T-helper 1 cell (primary cell): ENCODE measurements around the gene INTS11.

Source experiments
- DNase-seq, 5 donors: peaks; one replicate each; pipeline ENCODE4 v3.0.0-alpha.2; 2012 to 2020

Gene INTS11

GRCh38 chr1:1312450-1313314 is 11.8 kb downstream of the INTS11 start:
- no peak for DNase-seq

GRCh38 chr1:1311107-1312104 is 13.1 kb downstream of the INTS11 start:
- no peak for DNase-seq

GRCh38 chr1:1310476-1311053 is 13.9 kb downstream of the INTS11 start:
- DNase-seq: no peak

GRCh38 chr1:1310109-1310385 is 14.4 kb downstream of the INTS11 start:
- no peak for DNase-seq

GRCh38 chr1:1309251-1310108 is 15.0 kb downstream of the INTS11 start:
- no peak for DNase-seq

GRCh38 chr1:1308756-1309250 is 15.7 kb downstream of the INTS11 start:
- DNase-seq: no peak

- peak; percentile 82 to 94 (median 85) for DNase-seq
Observed at GRCh38 chr1:1307923-1308755, 16.3 kb downstream of the INTS11 start, which contains the start of the genes ACAP3 and PUSL1. Gene ACAP3 (minus strand): TSS chr1:1307930. CDS start chr1:1307815, 115 bp downstream. Gene PUSL1 (plus strand): TSS chr1:1308597. CDS start chr1:1308644, 47 bp downstream.

GRCh38 chr1:1307261-1307922 is 17.1 kb downstream of the INTS11 start:
- no peak for DNase-seq

GRCh38 chr1:1306661-1307260 is 17.7 kb downstream of the INTS11 start:
- DNase-seq: no peak

- DNase-seq: peak in 1 of 5 donors; percentile 23
Observed at GRCh38 chr1:1306070-1306660, 18.3 kb downstream of the INTS11 start.

- DNase-seq: peak in 4 of 5 donors; percentile 39 to 79 (median 46)
Observed at GRCh38 chr1:1305300-1306069, 19.0 kb downstream of the INTS11 start.

GRCh38 chr1:1304331-1305299 is 19.8 kb downstream of the INTS11 start:
- no peak for DNase-seq

- no peak for DNase-seq
Observed at GRCh38 chr1:1303736-1304135, 20.7 kb downstream of the INTS11 start.

GRCh38 chr1:1302951-1303509 is 21.4 kb downstream of the INTS11 start:
- DNase-seq: no peak

GRCh38 chr1:1302006-1302430 is 22.4 kb downstream of the INTS11 start:
- no peak for DNase-seq

- no peak for DNase-seq
Observed at GRCh38 chr1:1300352-1300739, 24.1 kb downstream of the INTS11 start.
